BE2C (cell line): ENCODE results near the gene CDH4.

Source experiments
- DNase-seq: peaks from one replicate; pipeline ENCODE4 v3.0.0-alpha.2; 2020
- H3K27me3 ChIP-seq: fragments of 250-450 bp; sonication (Bioruptor Pico); 2 replicates; pipeline ENCODE4 v1.5.1; 2020; ENCODE audit warnings: mild to moderate bottlenecking
- H3K36me3 ChIP-seq: fragments of 250-450 bp; sonication (Bioruptor Pico); 2 replicates; pipeline ENCODE4 v1.5.1; 2020; ENCODE audit warnings: mild to moderate bottlenecking
- H3K4me1 ChIP-seq: fragments of 250-450 bp; sonication (Bioruptor Pico); 2 replicates; pipeline ENCODE4 v1.5.1; 2020
- H3K4me3 ChIP-seq: 2 replicates; pipeline ENCODE4 v1.5.1; 2011; ENCODE audit warnings: low read depth, low read length
- H3K9me3 ChIP-seq: fragments of 250-450 bp; sonication (Bioruptor Pico); 2 replicates; pipeline ENCODE4 v1.5.1; 2020
- TF ChIP-seq, protein P1 (sequence below): IDR thresholded peaks from 2 replicates; pipeline ENCODE4 v1.5.1; 2012; ENCODE audit warnings: mild to moderate bottlenecking, low read depth, low read length

CDH4 gene

GRCh38 chr20:61640871-61641245 lies 388.8 kb downstream of the CDH4 start:
- Histone ChIP-seq H3K36me3 (no peaks in the 10 kb centered on the region), H3K4me1 (no peaks in the 10 kb centered on the region), H3K4me3 (no peak overlapping the region), H3K27me3 (no peaks in the 10 kb centered on the region), H3K9me3 (no peaks in the 10 kb centered on the region)
- TF ChIP-seq, protein P1, sequence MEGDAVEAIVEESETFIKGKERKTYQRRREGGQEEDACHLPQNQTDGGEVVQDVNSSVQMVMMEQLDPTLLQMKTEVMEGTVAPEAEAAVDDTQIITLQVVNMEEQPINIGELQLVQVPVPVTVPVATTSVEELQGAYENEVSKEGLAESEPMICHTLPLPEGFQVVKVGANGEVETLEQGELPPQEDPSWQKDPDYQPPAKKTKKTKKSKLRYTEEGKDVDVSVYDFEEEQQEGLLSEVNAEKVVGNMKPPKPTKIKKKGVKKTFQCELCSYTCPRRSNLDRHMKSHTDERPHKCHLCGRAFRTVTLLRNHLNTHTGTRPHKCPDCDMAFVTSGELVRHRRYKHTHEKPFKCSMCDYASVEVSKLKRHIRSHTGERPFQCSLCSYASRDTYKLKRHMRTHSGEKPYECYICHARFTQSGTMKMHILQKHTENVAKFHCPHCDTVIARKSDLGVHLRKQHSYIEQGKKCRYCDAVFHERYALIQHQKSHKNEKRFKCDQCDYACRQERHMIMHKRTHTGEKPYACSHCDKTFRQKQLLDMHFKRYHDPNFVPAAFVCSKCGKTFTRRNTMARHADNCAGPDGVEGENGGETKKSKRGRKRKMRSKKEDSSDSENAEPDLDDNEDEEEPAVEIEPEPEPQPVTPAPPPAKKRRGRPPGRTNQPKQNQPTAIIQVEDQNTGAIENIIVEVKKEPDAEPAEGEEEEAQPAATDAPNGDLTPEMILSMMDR: no peak
- no peak for DNase-seq

DNA sequence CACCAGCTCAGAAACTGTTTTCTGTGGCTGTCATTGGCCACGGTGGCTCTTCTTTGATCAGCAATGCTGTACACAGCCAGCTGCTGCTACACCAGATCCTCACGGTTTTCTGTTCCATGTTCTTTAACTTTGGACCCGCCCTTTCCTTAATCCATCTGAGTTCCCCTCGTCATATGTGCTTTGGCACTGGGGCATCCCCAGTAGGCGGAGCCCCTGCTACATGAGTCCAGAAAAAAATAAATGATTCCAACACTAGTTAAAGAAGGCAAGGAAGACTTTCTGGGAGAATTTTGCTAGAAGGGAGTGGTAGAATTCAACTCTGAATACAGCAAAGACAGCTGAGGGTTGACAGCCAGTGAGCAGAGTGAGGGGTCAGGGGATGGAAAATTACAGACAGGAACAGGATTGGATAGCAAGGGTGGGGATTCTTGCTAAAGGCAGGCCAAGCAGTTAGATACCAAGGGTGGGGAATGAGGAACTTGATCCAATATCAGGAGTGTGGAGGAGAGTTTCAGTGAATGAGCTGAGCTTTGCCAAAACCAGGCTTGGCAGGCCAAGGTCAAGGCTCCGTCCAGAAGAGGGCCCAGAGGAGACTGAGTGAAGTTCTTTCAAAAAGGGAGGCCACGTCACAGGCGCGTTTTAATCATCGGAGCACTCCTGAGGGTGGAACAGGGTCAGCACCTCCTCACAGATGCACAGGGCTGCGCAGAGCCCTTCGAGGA lies 391.8 kb downstream of the CDH4 start:
- no peaks in the 10 kb centered on the region for H3K9me3 ChIP-seq
- DNase-seq: no peak
- H3K4me1 ChIP-seq: no peaks in the 10 kb centered on the region
- H3K36me3 ChIP-seq: no peaks in the 10 kb centered on the region
- H3K27me3 ChIP-seq: no peaks in the 10 kb centered on the region
- TF ChIP-seq, protein P1: no peak
- no peak overlapping the region for H3K4me3 ChIP-seq

DNA sequence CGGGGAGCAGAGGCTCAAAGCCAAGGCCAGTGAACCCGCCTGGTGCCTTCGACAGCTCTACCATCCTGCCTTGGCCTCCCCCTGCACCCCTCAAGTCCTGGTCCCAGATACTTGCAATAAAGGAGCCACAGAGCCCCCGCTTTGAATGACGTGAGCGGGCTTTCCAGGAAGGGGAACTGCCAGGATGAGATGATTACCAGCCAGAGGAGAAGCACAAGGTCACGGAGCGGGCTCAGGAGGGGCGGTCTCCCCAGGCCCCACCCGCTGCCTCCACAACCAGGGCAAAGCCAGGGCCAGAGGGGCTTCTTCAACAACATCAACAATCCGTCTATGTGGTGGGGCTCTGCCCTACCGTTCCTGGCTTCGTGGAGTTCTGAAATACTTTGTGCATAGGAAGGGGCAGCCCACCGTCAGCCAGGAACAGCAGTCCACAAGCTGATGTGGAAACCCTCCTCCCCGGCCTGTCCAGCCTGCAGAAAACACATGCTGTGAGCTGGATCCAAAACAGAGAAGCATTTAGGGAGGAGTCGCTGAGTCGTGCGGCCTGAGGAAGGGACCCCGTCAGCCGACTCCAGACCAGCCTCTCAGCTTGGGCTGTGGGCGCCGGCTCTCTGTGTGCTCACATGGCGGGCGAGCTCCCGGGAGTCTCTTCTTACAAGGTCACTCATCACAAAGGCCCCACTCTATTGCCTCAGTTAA lies 392.5 kb downstream of the CDH4 start:
- TF ChIP-seq, protein P1: no peak
- Histone ChIP-seq H3K27me3 (no peaks in the 10 kb centered on the region), H3K4me3 (no peak overlapping the region), H3K36me3 (no peaks in the 10 kb centered on the region), H3K4me1 (no peaks in the 10 kb centered on the region), H3K9me3 (no peaks in the 10 kb centered on the region)
- no peak for DNase-seq

GRCh38 chr20:61645732-61646131 lies 393.7 kb downstream of the CDH4 start:
- H3K36me3 ChIP-seq: no peaks in the 10 kb centered on the region
- TF ChIP-seq, protein P1: no peak
- no peaks in the 10 kb centered on the region for H3K27me3 ChIP-seq
- H3K4me1 ChIP-seq: no peaks in the 10 kb centered on the region
- H3K4me3 ChIP-seq: no peak overlapping the region
- DNase-seq: no peak
- no peaks in the 10 kb centered on the region for H3K9me3 ChIP-seq

GRCh38 chr20:61646453-61646852 lies 394.4 kb downstream of the CDH4 start:
- H3K4me1 ChIP-seq: no peaks in the 10 kb centered on the region
- H3K27me3 ChIP-seq: no peaks in the 10 kb centered on the region
- TF ChIP-seq, protein P1: no peak
- no peaks in the 10 kb centered on the region for H3K9me3 ChIP-seq
- H3K36me3 ChIP-seq: no peaks in the 10 kb centered on the region
- DNase-seq: no peak
- no peak overlapping the region for H3K4me3 ChIP-seq

DNA sequence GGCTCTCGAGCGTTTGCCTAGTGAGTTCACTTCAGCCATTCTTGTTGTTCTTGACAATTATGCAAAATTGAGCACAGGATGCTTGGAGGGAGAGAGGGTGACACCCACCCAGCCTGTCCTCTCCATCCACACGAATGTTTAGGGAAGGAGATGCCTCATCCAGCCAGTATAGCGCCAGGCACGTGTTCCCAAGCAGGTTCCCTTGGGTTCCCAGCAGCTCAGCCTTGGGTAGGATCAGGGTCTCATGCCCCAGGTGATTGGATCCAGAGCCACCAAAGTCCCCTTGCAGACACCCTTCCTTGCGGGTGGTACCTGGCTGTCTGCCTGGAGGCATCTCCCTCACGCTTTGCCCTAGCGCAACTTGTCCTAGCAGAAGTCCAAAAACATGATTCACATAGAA lies 394.9 kb downstream of the CDH4 start:
- TF ChIP-seq, protein P1: no peak
- no peaks in the 10 kb centered on the region for H3K4me1 ChIP-seq
- DNase-seq: no peak
- no peaks in the 10 kb centered on the region for H3K9me3 ChIP-seq
- H3K27me3 ChIP-seq: no peaks in the 10 kb centered on the region
- no peak overlapping the region for H3K4me3 ChIP-seq
- H3K36me3 ChIP-seq: no peaks in the 10 kb centered on the region
